SU-DHL-6 (cell line): ENCODE results near the gene TBPL1.

Experiments
- CTCF ChIP-seq: fragments of 200-600 bp; sonication (generic); IDR thresholded peaks from one replicate; pipeline ENCODE4 v1.5.1; 2017; ENCODE audit warnings: antibody characterized with exemption, mild to moderate bottlenecking, low read length, moderate library complexity; ENCODE audit not compliant: insufficient read depth, poor library complexity, severe bottlenecking
- EZH2phosphoT487 ChIP-seq: fragments of 200-600 bp; sonication (generic), shearing (Covaris generic); conservative IDR thresholded peaks from 2 replicates; pipeline ENCODE4 v1.6.1; 2018; ENCODE audit warnings: mild to moderate bottlenecking, antibody characterized with exemption, low read length, moderate library complexity, mixed read lengths

- TF ChIP-seq CTCF (no peak), EZH2phosphoT487 (no peak)
These were observed 4.8 kb downstream of the TBPL1 start for GRCh38 chr6:133957780-133958242.
